GM23248 (cell line): ENCODE measurements around the gene EDNRA. TPM values are rescaled to one million over a fixed set of nuclear protein-coding genes. Genes with fewer than 3 reads are reported as not detected.

Source experiments
- DNase-seq: peaks from one replicate; pipeline ENCODE4 v3.0.0-alpha.2; 2015
- H2AFZ ChIP-seq: fragments of 200-600 bp; sonication (generic); 2 replicates; pipeline ENCODE4 v1.6.1; 2016; ENCODE audit warnings: antibody characterized with exemption
- H3F3A ChIP-seq: fragments of 200-600 bp; sonication (generic); 2 replicates; pipeline ENCODE4 v1.6.1; 2016; ENCODE audit warnings: mild to moderate bottlenecking, antibody characterized with exemption, mixed run types; ENCODE audit not compliant: insufficient read depth
- H3K27ac ChIP-seq: fragments of 200-600 bp; sonication (generic); 2 replicates; pipeline ENCODE4 v1.5.1; 2016; ENCODE audit warnings: mild to moderate bottlenecking
- H3K27me3 ChIP-seq: fragments of 200-600 bp; sonication (generic); replicated peaks from 2 replicates; pipeline ENCODE4 v1.6.1; 2016; ENCODE audit warnings: mild to moderate bottlenecking; ENCODE audit not compliant: insufficient read depth
- H3K36me3 ChIP-seq: fragments of 200-600 bp; sonication (generic); 2 replicates; pipeline ENCODE4 v1.6.1; 2016; ENCODE audit warnings: low read depth, mild to moderate bottlenecking
- H3K4me1 ChIP-seq: fragments of 200-600 bp; sonication (generic); 2 replicates; pipeline ENCODE4 v1.6.1; 2016; ENCODE audit warnings: mild to moderate bottlenecking; ENCODE audit not compliant: insufficient read depth
- H3K4me2 ChIP-seq: fragments of 200-600 bp; sonication (generic); one replicate; pipeline ENCODE4 v1.6.1; 2016; ENCODE audit warnings: mild to moderate bottlenecking; ENCODE audit not compliant: unreplicated experiment
- H3K4me3 ChIP-seq: fragments of 200-600 bp; sonication (generic); 2 replicates; pipeline ENCODE4 v1.5.1; 2016; ENCODE audit warnings: mild to moderate bottlenecking
- H3K79me2 ChIP-seq: fragments of 200-600 bp; sonication (generic); 2 replicates; pipeline ENCODE4 v1.6.1; 2016; ENCODE audit warnings: mild to moderate bottlenecking; ENCODE audit not compliant: insufficient read depth
- H3K9ac ChIP-seq: fragments of 200-600 bp; sonication (generic); 2 replicates; pipeline ENCODE4 v1.6.1; 2016; ENCODE audit warnings: mild to moderate bottlenecking
- H3K9me2 ChIP-seq: fragments of 200-600 bp; sonication (generic); 2 replicates; pipeline ENCODE4 v1.6.1; 2016; ENCODE audit warnings: mixed run types, mild to moderate bottlenecking, moderate library complexity; ENCODE audit not compliant: insufficient read depth
- H3K9me3 ChIP-seq: fragments of 200-600 bp; sonication (generic); one replicate; pipeline ENCODE4 v1.6.1; 2017; ENCODE audit warnings: low read depth
- H4K20me1 ChIP-seq: fragments of 200-600 bp; sonication (generic); 2 replicates; pipeline ENCODE4 v1.6.0; 2016; ENCODE audit not compliant: insufficient read depth
- EZH2 ChIP-seq: fragments of 200-600 bp; sonication (generic); IDR thresholded peaks from 2 replicates; pipeline ENCODE4 v1.6.1; 2018; ENCODE audit warnings: antibody characterized with exemption, mild to moderate bottlenecking; ENCODE audit not compliant: insufficient read depth, poor library complexity, severe bottlenecking
- EZH2phosphoT487 ChIP-seq: fragments of 200-600 bp; sonication (generic); IDR thresholded peaks from 2 replicates; pipeline ENCODE4 v1.6.1; 2018; ENCODE audit warnings: antibody characterized with exemption, moderate library complexity, mild to moderate bottlenecking, low read depth; ENCODE audit not compliant: insufficient read depth
- WGBS, 2 experiments: methylation state at CpG; one replicate each; pipeline ENCODE4 v1.1.6; 2015 to 2017; ENCODE audit warnings: low lambda C conversion rate in 2 of 2, low coverage in 1 of 2; ENCODE audit errors: missing lambda C conversion rate in 2 of 2; 5-methylcytosine and 5-hydroxymethylcytosine counted together
- in situ Hi-C: fragments of 300-500 bp; cut with MboI; formaldehyde crosslinking; loops from 2 replicates; pipeline ENCODE4 v1.15.0; 2020
- polyA plus RNA-seq: library from polyadenylated mRNA; unstranded; fragments of >200 nt; fragmentation: Nextera tagmentation; extraction: Ambion mirVana; gene quantifications from 2 replicates; pipeline ENCODE4 v1.2.1, GENCODE V29; 2016
- total RNA-seq: library from RNA; depleted of rRNA; stranded (reverse); fragments of >200 nt; shearing (Covaris generic); gene quantifications from 2 replicates; pipeline ENCODE4 v1.2.3, GENCODE V29; 2014

EDNRA gene
- total and polyA plus RNA-seq, 2 experiments from 2014 or later, result 0.48 to 0.86 TPM

- no peak overlapping the region for H3K27ac ChIP-seq
- no peak overlapping the region for H2AFZ ChIP-seq
- no peaks in the 10 kb centered on the region for H4K20me1 ChIP-seq
- in situ Hi-C loops, result no loop called here
- DNase-seq, result no peak
- no peaks in the 10 kb centered on the region for H3K27me3 ChIP-seq
- H3K36me3 ChIP-seq, result no peaks in the 10 kb centered on the region
- H3K4me2 ChIP-seq, result no peak overlapping the region
- H3K9ac ChIP-seq, result no peak overlapping the region
- no peaks in the 10 kb centered on the region for H3K79me2 ChIP-seq
- peaks cover 20% of the 10 kb centered on the region; the same call in 1 of the 2 replicates for H3F3A ChIP-seq
- TF ChIP-seq EZH2phosphoT487 (no peak), EZH2 (no peak)
- H3K4me1 ChIP-seq, result peaks cover 9% of the 10 kb centered on the region; the same call in 1 of the 2 replicates
- no peak overlapping the region for H3K4me3 ChIP-seq
- 73 to 81% methylated on average over 3 of the region's 3 CpGs for WGBS, 2 experiments
- no peaks in the 10 kb centered on the region for H3K9me3 ChIP-seq
- no peaks in the 10 kb centered on the region for H3K9me2 ChIP-seq
These were observed 97.7 kb downstream of the EDNRA start for GRCh38 chr4:147578593-147578992.

GRCh38 chr4:147580396-147580795 is 99.5 kb downstream of the EDNRA start:
- TF ChIP-seq EZH2phosphoT487 (no peak), EZH2 (no peak)
- Histone ChIP-seq H3K27ac (no peak overlapping the region), H3K27me3 (no peaks in the 10 kb centered on the region), H3K79me2 (no peaks in the 10 kb centered on the region), H3K9ac (no peak overlapping the region), H2AFZ (no peak overlapping the region), H3K9me3 (no peaks in the 10 kb centered on the region), H3F3A (peaks cover 20% of the 10 kb centered on the region; the same call in 1 of the 2 replicates), H3K9me2 (no peaks in the 10 kb centered on the region), H3K36me3 (no peaks in the 10 kb centered on the region), H3K4me3 (no peak overlapping the region), H3K4me1 (peaks cover 9% of the 10 kb centered on the region; the same call in 1 of the 2 replicates), H4K20me1 (no peaks in the 10 kb centered on the region), H3K4me2 (no peak overlapping the region)
- WGBS, 2 experiments, result 13 to 26% methylated on average over 1 of the region's 1 CpG
- in situ Hi-C loops, result no loop called here
- peak; percentile 24 for DNase-seq

- Histone ChIP-seq H3K79me2 (no peaks in the 10 kb centered on the region), H2AFZ (no peak overlapping the region), H3F3A (peaks cover 20% of the 10 kb centered on the region; the same call in 1 of the 2 replicates), H3K4me1 (peaks cover 9% of the 10 kb centered on the region; the same call in 1 of the 2 replicates), H3K27ac (no peak overlapping the region), H3K9me3 (no peaks in the 10 kb centered on the region), H3K9ac (no peak overlapping the region), H3K9me2 (no peaks in the 10 kb centered on the region), H3K4me3 (no peak overlapping the region), H3K36me3 (no peaks in the 10 kb centered on the region), H4K20me1 (no peaks in the 10 kb centered on the region), H3K27me3 (no peaks in the 10 kb centered on the region), H3K4me2 (no peak overlapping the region)
- WGBS, 2 experiments, result 75 to 79% methylated on average over 6 of the region's 6 CpGs
- in situ Hi-C loops, result no loop called here
- TF ChIP-seq EZH2, result no peak
- TF ChIP-seq EZH2phosphoT487, result no peak
- peak; percentile 32 for DNase-seq
These were observed 100.9 kb downstream of the EDNRA start for GRCh38 chr4:147581606-147582350.

- no peak overlapping the region for H3K4me2 ChIP-seq
- in situ Hi-C loops, result no loop called here
These were observed 101.6 kb downstream of the EDNRA start for GRCh38 chr4:147582386-147583060.

More at GRCh38 chr4:147582386-147583060, 101.6 kb downstream of the EDNRA start:
- Histone ChIP-seq H3K79me2 (no peaks in the 10 kb centered on the region), H3K9ac (no peak overlapping the region), H3K9me2 (no peaks in the 10 kb centered on the region), H3F3A (peaks cover 20% of the 10 kb centered on the region; the same call in 1 of the 2 replicates), H3K27ac (no peak overlapping the region), H4K20me1 (no peaks in the 10 kb centered on the region), H3K27me3 (no peaks in the 10 kb centered on the region), H3K9me3 (no peaks in the 10 kb centered on the region), H3K36me3 (no peaks in the 10 kb centered on the region), H3K4me1 (peaks cover 9% of the 10 kb centered on the region; the same call in 1 of the 2 replicates), H2AFZ (no peak overlapping the region), H3K4me3 (no peak overlapping the region)
- TF ChIP-seq EZH2phosphoT487 (no peak), EZH2 (no peak)
- DNase-seq, result no peak
